Neural progenitor cell (in vitro differentiated cells): ENCODE results near the gene RORB. TPM values are rescaled to one million over a fixed set of nuclear protein-coding genes. Genes with fewer than 3 reads are reported as not detected.

Source experiments
- DNase-seq: peaks from one replicate; pipeline ENCODE4 v3.0.0-alpha.2; 2016; ENCODE audit warnings: low spot score
- H2AFZ ChIP-seq: fragments of 200-600 bp; sonication (generic); replicated peaks from 2 replicates; pipeline ENCODE4 v1.6.1; 2016; ENCODE audit warnings: antibody characterized with exemption
- H3F3A ChIP-seq: fragments of 200-600 bp; sonication (generic); 2 replicates; pipeline ENCODE4 v1.6.1; 2016; ENCODE audit warnings: antibody characterized with exemption, low read depth
- H3K27ac ChIP-seq: fragments of 200-600 bp; sonication (generic); 2 replicates; pipeline ENCODE4 v1.5.1; 2016; ENCODE audit warnings: mild to moderate bottlenecking
- H3K27me3 ChIP-seq: fragments of 200-600 bp; sonication (generic); 2 replicates; pipeline ENCODE4 v1.6.1; 2016; ENCODE audit warnings: mild to moderate bottlenecking, moderate library complexity
- H3K36me3 ChIP-seq: fragments of 200-600 bp; sonication (generic); 2 replicates; pipeline ENCODE4 v1.5.1; 2016
- H3K4me1 ChIP-seq: fragments of 200-600 bp; sonication (generic); 2 replicates; pipeline ENCODE4 v1.6.1; 2016; ENCODE audit warnings: mixed run types
- H3K4me2 ChIP-seq: fragments of 200-600 bp; sonication (generic); 2 replicates; pipeline ENCODE4 v1.6.1; 2016
- H3K4me3 ChIP-seq: fragments of 200-600 bp; sonication (generic); 2 replicates; pipeline ENCODE4 v1.5.1; 2016
- H3K79me2 ChIP-seq: fragments of 200-600 bp; sonication (generic); 2 replicates; pipeline ENCODE4 v1.6.1; 2016; ENCODE audit warnings: low read depth
- H3K9ac ChIP-seq: fragments of 200-600 bp; sonication (generic); 2 replicates; pipeline ENCODE4 v1.6.1; 2016
- H3K9me3 ChIP-seq: fragments of 200-600 bp; sonication (generic); 2 replicates; pipeline ENCODE4 v1.5.1; 2016; ENCODE audit warnings: low read depth
- H4K20me1 ChIP-seq: fragments of 200-600 bp; sonication (generic); 2 replicates; pipeline ENCODE4 v1.6.1; 2016; ENCODE audit warnings: low read depth
- H3K27ac Mint-ChIP-seq: 3 replicates; pipeline ENCODE4 v1.8.0; 2021; ENCODE audit warnings: mixed read lengths
- H3K27me3 Mint-ChIP-seq: 2 replicates; pipeline ENCODE4 v1.8.0; 2022; ENCODE audit warnings: low read depth, mild to moderate bottlenecking, inconsistent platforms, moderate library complexity, mixed read lengths; ENCODE audit not compliant: insufficient read depth
- H3K36me3 Mint-ChIP-seq: 3 replicates; pipeline ENCODE4 v1.8.0; 2021; ENCODE audit warnings: mixed read lengths
- H3K4me1 Mint-ChIP-seq: 3 replicates; pipeline ENCODE4 v1.8.0; 2021; ENCODE audit warnings: mixed read lengths
- H3K4me3 Mint-ChIP-seq: 3 replicates; pipeline ENCODE4 v1.8.0; 2021; ENCODE audit warnings: mild to moderate bottlenecking, moderate library complexity, mixed read lengths
- H3K9me3 Mint-ChIP-seq: 3 replicates; pipeline ENCODE4 v1.8.0; 2020; ENCODE audit warnings: mixed read lengths
- CTCF ChIP-seq: fragments of 200-600 bp; sonication (generic); IDR thresholded peaks from 2 replicates; pipeline ENCODE4 v1.5.1; 2017; ENCODE audit warnings: antibody characterized with exemption, mild to moderate bottlenecking
- EZH2 ChIP-seq: fragments of 200-600 bp; sonication (generic); IDR thresholded peaks from 2 replicates; pipeline ENCODE4 v1.6.1; 2017; ENCODE audit warnings: antibody characterized with exemption, mild to moderate bottlenecking, moderate library complexity
- EZH2phosphoT487 ChIP-seq: fragments of 200-600 bp; sonication (generic); IDR thresholded peaks from 2 replicates; pipeline ENCODE4 v1.6.1; 2017; ENCODE audit warnings: antibody characterized with exemption
- total RNA-seq: library from RNA; depleted of rRNA; stranded (reverse); fragments of >200 nt; gene quantifications from 2 replicates; pipeline ENCODE4 v1.2.3, GENCODE V29; 2015; ENCODE audit warnings: low replicate concordance

RORB gene
- total RNA-seq, 1 donor from 2014 or later, result 4.2 TPM

GRCh38 chr9:74557571-74557970 lies 60.4 kb downstream of the RORB start:
- Histone ChIP-seq H3K9ac (no peak overlapping the region), H3K27ac (no peak overlapping the region), H3F3A (no peaks in the 10 kb centered on the region), H4K20me1 (no peaks in the 10 kb centered on the region), H3K9me3 (no peaks in the 10 kb centered on the region), H3K27me3 (no peaks in the 10 kb centered on the region), H3K36me3 (no peaks in the 10 kb centered on the region), H3K4me2 (no peak overlapping the region), H3K4me3 (no peak overlapping the region), H2AFZ (no peak overlapping the region), H3K79me2 (no peaks in the 10 kb centered on the region), H3K4me1 (peaks cover 6% of the 10 kb centered on the region)
- H3K27me3 Mint-ChIP-seq, result no peaks in the 10 kb centered on the region
- H3K9me3 Mint-ChIP-seq, result no peaks in the 10 kb centered on the region
- no peak overlapping the region for H3K27ac Mint-ChIP-seq
- H3K36me3 Mint-ChIP-seq, result no peaks in the 10 kb centered on the region
- H3K4me3 Mint-ChIP-seq, result no peak overlapping the region
- TF ChIP-seq EZH2 (no peak), CTCF (no peak), EZH2phosphoT487 (no peak)
- H3K4me1 Mint-ChIP-seq, result peaks cover 2% of the 10 kb centered on the region
- DNase-seq, result no peak

- H3K27ac Mint-ChIP-seq, result no peak overlapping the region
These were observed 65.5 kb downstream of the RORB start for GRCh38 chr9:74562611-74563010.

GRCh38 chr9:74570879-74571512 lies 73.9 kb downstream of the RORB start:
- no peaks in the 10 kb centered on the region for H3K9me3 ChIP-seq
- H3K4me2 ChIP-seq, result no peak overlapping the region
- H2AFZ ChIP-seq, result no peak overlapping the region
- no peak overlapping the region for H3K9ac ChIP-seq
- no peak overlapping the region for H3K4me3 ChIP-seq
- H3K36me3 ChIP-seq, result no peaks in the 10 kb centered on the region
- peaks cover 7% of the 10 kb centered on the region for H3K4me1 ChIP-seq
- no peak overlapping the region for H3K4me3 Mint-ChIP-seq
- no peak overlapping the region for H3K27ac Mint-ChIP-seq
- no peaks in the 10 kb centered on the region for H3F3A ChIP-seq
- no peak overlapping the region for H3K27ac ChIP-seq
- H3K27me3 ChIP-seq, result no peaks in the 10 kb centered on the region
- peak; percentile 21 for DNase-seq
- H3K9me3 Mint-ChIP-seq, result no peaks in the 10 kb centered on the region
- no peaks in the 10 kb centered on the region for H4K20me1 ChIP-seq
- H3K79me2 ChIP-seq, result no peaks in the 10 kb centered on the region
- peaks cover 8% of the 10 kb centered on the region for H3K4me1 Mint-ChIP-seq
- no peaks in the 10 kb centered on the region for H3K36me3 Mint-ChIP-seq
- H3K27me3 Mint-ChIP-seq, result peaks cover 2% of the 10 kb centered on the region
- TF ChIP-seq EZH2phosphoT487 (no peak), CTCF (peak; percentile 78)

More at GRCh38 chr9:74562611-74563010, 65.5 kb downstream of the RORB start:
- TF ChIP-seq EZH2phosphoT487, result no peak
- TF ChIP-seq CTCF, result no peak
- no peak for TF ChIP-seq EZH2
- Histone ChIP-seq H3K4me2 (no peak overlapping the region), H3K9me3 (no peaks in the 10 kb centered on the region), H3K36me3 (no peaks in the 10 kb centered on the region), H3K79me2 (no peaks in the 10 kb centered on the region), H3K9ac (no peak overlapping the region), H3K27ac (no peak overlapping the region), H3K4me3 (no peak overlapping the region), H3K4me1 (no peaks in the 10 kb centered on the region), H3K27me3 (no peaks in the 10 kb centered on the region), H2AFZ (no peak overlapping the region), H3F3A (no peaks in the 10 kb centered on the region), H4K20me1 (no peaks in the 10 kb centered on the region)
- no peaks in the 10 kb centered on the region for H3K4me1 Mint-ChIP-seq
- no peak for DNase-seq
- H3K36me3 Mint-ChIP-seq, result no peaks in the 10 kb centered on the region
- H3K4me3 Mint-ChIP-seq, result no peak overlapping the region
- H3K9me3 Mint-ChIP-seq, result no peaks in the 10 kb centered on the region
- no peaks in the 10 kb centered on the region for H3K27me3 Mint-ChIP-seq
